OCI-LY1 (cell line): ENCODE results near the gene ZNF507.

Source experiments
- EZH2 ChIP-seq: fragments of 200-600 bp; sonication (generic), shearing (Covaris generic); IDR thresholded peaks from 2 replicates; pipeline ENCODE4 v1.8.0; 2017; ENCODE audit warnings: borderline replicate concordance, mixed run types, mild to moderate bottlenecking, antibody characterized with exemption, low read length, moderate library complexity, mixed read lengths
- TF ChIP-seq, protein P1 (sequence below): fragments of 200-600 bp; sonication (generic), shearing (Covaris generic); IDR thresholded peaks from 2 replicates; pipeline ENCODE4 v1.5.1; 2017; ENCODE audit warnings: mild to moderate bottlenecking, antibody characterized with exemption, low read length, moderate library complexity, mixed read lengths

DNA sequence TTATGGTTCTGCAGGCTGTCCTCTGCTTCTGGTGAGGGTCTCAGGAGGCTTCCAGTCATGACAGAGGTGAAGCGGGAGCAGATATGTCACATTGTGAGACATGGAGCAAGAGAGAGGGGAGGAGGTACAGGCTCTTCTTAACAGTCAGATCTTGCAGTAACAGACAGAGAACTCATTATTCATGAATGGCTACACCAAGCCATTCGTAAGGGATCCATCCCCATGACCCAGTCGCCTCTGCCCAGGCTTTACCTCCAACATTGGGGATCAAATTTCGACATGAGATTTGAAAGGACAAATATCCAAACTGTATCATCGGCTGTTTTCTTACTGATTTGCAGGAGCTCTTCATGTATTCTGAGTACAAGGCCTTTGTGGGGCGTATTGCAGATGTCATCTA is 21.7 kb downstream of the ZNF507 start:
- TF ChIP-seq, protein P1, sequence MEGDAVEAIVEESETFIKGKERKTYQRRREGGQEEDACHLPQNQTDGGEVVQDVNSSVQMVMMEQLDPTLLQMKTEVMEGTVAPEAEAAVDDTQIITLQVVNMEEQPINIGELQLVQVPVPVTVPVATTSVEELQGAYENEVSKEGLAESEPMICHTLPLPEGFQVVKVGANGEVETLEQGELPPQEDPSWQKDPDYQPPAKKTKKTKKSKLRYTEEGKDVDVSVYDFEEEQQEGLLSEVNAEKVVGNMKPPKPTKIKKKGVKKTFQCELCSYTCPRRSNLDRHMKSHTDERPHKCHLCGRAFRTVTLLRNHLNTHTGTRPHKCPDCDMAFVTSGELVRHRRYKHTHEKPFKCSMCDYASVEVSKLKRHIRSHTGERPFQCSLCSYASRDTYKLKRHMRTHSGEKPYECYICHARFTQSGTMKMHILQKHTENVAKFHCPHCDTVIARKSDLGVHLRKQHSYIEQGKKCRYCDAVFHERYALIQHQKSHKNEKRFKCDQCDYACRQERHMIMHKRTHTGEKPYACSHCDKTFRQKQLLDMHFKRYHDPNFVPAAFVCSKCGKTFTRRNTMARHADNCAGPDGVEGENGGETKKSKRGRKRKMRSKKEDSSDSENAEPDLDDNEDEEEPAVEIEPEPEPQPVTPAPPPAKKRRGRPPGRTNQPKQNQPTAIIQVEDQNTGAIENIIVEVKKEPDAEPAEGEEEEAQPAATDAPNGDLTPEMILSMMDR = no peak
- TF ChIP-seq EZH2 = no peak
